NCI-H1092 treated with DMSO at 0.1 percent for 48 hours (cell line): Measurements from ENCODE around the gene SPPL3.
"Not testable (repeated sequence)": the region's sequence is repeated elsewhere in the genome, so short reads cannot be mapped to it uniquely, and the experiment has no call there.

Experiments
- DNase-seq: peaks from one replicate; lab custom pipeline; 2025; lab: John Stamatoyannopoulos, UW

Gene SPPL3

GRCh38 chr12:120904197-120904773 lies at the start of gene SPPL3:
SPPL3 (minus strand) TSS chr12:120904358; CDS start chr12:120903867, 491 bp downstream.
- DNase-seq: peak; percentile 70

- DNase-seq: no peak
Observed at GRCh38 chr12:120950807-120951206, 46.6 kb upstream of the SPPL3 start.

- DNase-seq: not testable (repeated sequence)
Observed at GRCh38 chr12:120950260-120950799, 46.2 kb upstream of the SPPL3 start.

- not testable (repeated sequence) for DNase-seq
Observed at GRCh38 chr12:120945516-120945915, 41.4 kb upstream of the SPPL3 start.

- peak; percentile 1 for DNase-seq
Observed at GRCh38 chr12:120944645-120945217, 40.6 kb upstream of the SPPL3 start.

GRCh38 chr12:120943482-120943881 lies 39.3 kb upstream of the SPPL3 start:
- DNase-seq: no peak

- DNase-seq: no peak
Observed at GRCh38 chr12:120941846-120942405, 37.8 kb upstream of the SPPL3 start.

GRCh38 chr12:120941412-120941811 lies 37.3 kb upstream of the SPPL3 start:
- DNase-seq: no peak

- no peak for DNase-seq
Observed at GRCh38 chr12:120940799-120941198, 36.6 kb upstream of the SPPL3 start.

GRCh38 chr12:120940006-120940405 lies 35.8 kb upstream of the SPPL3 start:
- DNase-seq: no peak

GRCh38 chr12:120939523-120939922 lies 35.4 kb upstream of the SPPL3 start:
- no peak for DNase-seq

GRCh38 chr12:120938496-120938895 lies 34.3 kb upstream of the SPPL3 start:
- no peak for DNase-seq

- no peak for DNase-seq
Observed at GRCh38 chr12:120936197-120936596, 32.0 kb upstream of the SPPL3 start.

- no peak for DNase-seq
Observed at GRCh38 chr12:120933786-120934185, 29.6 kb upstream of the SPPL3 start.

GRCh38 chr12:120932956-120933526 lies 28.9 kb upstream of the SPPL3 start:
- DNase-seq: no peak

GRCh38 chr12:120932058-120932457 lies 27.9 kb upstream of the SPPL3 start:
- DNase-seq: no peak

GRCh38 chr12:120930032-120930431 lies 25.9 kb upstream of the SPPL3 start:
- DNase-seq: no peak

- no peak for DNase-seq
Observed at GRCh38 chr12:120928864-120929652, 24.9 kb upstream of the SPPL3 start.

GRCh38 chr12:120925740-120926563 lies 21.8 kb upstream of the SPPL3 start:
- DNase-seq: no peak

GRCh38 chr12:120922279-120922678 lies 18.1 kb upstream of the SPPL3 start:
- no peak for DNase-seq

- DNase-seq: no peak
Observed at GRCh38 chr12:120921637-120922036, 17.5 kb upstream of the SPPL3 start.
